Thyroid gland (tissue), 4 donors: ENCODE measurements around the gene RASA3.

Source experiments
- CTCF ChIP-seq, 6 experiments: fragments of 200-600 bp in 3 of 6; fragments of 450-650 bp in 3 of 6; sonication (generic) in 3 of 6; IDR thresholded peaks; one replicate each; pipeline ENCODE4 v1.5.1; 2016 to 2019; ENCODE audit warnings: antibody characterized with exemption in 6 of 6, mild to moderate bottlenecking in 2 of 6, inconsistent platforms in 1 of 6, moderate library complexity in 1 of 6
- POLR2A ChIP-seq, 2 donors: fragments of 450-650 bp; IDR thresholded peaks; one replicate each; pipeline ENCODE4 v1.6.1; 2017; ENCODE audit warnings: antibody characterized with exemption in 2 of 2, mild to moderate bottlenecking in 2 of 2, moderate library complexity in 1 of 2

GRCh38 chr13:113999618-113999910 lies 132.9 kb downstream of the RASA3 start:
- TF ChIP-seq CTCF (IDR thresholded peaks at IDR 0.05) = no peak
- TF ChIP-seq POLR2A (IDR thresholded peaks at IDR 0.05) = no peak
